HL-60/S4 treated with phorbol 12-myristate 13-acetate at 8.2 ng/mL for 4 days and 3 days (cell line): Measurements from ENCODE around the gene AVEN.
"Not testable (repeated sequence)": the region's sequence is repeated elsewhere in the genome, so short reads cannot be mapped to it uniquely, and the experiment has no call there.

Experiments used
- in situ Hi-C: fragments of 300-500 bp; cut with MboI; formaldehyde crosslinking; loops from 2 replicates; pipeline ENCODE4 v1.15.0; 2022; ENCODE audit warnings: low sequenced_read_pairs

The AVEN gene

DNA sequence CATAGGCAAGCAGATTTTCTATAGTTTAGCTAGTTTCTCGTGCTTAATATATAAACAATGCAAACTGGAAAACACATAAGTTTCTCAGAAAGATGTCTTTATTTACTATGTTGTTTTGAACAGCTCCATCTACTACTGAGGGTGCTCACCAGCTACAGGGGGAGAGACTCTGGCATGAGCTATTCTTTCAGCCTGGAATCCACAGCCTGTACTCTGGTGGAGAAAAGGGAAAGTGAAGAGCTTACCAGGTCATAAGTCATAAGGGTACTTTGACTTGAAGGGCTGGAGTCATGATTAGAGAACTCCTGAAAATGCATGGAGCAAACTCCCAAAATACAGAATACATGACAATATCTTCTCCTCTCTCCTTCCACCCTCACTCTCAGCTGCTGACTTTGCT is 4.4 kb upstream of the AVEN start:
- in situ Hi-C loops, result no loop called here

DNA sequence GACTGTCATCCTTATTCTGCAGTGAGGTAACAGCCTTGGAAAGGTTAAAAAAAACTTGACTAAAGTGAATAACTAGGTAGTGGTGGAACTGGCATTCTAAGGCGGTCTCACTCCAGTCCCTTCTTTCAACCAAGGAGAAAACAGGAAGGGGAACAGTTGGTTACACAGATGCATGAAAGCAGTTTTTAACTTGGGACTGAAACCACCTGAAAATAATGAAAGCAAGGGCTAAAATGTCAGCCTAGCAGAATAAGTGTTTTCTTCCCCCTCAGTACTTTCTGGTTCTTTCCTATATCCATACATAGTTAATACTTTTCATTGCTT is 748 bp upstream of the AVEN start:
- in situ Hi-C loops, result no loop called here

DNA sequence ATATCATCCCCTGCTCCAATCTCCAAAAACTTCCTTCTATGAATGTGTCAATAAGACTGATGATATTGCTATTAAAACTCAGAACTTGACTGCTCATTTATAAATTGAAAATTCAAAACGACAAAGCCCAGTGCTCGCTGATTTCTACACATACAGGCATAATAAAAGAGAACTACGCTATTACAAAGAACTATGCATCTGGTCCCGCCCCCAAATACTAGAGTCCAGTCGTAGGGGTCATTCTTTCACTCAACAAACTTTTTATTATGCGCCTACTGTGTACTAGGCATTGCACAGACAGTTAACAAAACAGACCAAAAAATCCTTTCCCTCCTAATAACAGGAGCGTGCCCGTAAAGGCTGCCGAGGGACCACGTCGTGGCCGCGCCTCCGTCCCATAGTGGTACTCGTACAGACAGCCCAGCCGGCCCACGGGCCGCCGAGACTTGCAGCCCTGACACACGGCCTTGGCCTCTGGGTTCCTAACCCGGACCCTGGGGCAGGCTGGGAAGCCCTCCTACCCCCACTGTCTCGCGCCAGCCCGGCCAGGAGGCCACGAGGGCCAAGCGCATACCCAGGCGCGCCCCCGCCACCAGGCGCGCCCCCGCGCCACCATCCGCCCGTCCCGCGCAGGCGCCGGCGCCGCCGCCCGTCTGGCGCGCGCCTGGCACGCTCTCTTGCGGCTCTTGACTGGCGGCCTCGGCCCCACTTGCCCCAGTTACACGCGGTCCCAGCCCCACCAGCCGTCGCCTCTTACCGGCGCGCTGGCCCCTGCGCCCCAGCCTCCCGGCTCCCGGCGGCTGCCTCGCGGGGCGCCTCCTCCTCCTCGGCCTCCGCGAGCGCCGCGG is 757 bp downstream of the AVEN start:
- in situ Hi-C loops, result no loop called here

DNA sequence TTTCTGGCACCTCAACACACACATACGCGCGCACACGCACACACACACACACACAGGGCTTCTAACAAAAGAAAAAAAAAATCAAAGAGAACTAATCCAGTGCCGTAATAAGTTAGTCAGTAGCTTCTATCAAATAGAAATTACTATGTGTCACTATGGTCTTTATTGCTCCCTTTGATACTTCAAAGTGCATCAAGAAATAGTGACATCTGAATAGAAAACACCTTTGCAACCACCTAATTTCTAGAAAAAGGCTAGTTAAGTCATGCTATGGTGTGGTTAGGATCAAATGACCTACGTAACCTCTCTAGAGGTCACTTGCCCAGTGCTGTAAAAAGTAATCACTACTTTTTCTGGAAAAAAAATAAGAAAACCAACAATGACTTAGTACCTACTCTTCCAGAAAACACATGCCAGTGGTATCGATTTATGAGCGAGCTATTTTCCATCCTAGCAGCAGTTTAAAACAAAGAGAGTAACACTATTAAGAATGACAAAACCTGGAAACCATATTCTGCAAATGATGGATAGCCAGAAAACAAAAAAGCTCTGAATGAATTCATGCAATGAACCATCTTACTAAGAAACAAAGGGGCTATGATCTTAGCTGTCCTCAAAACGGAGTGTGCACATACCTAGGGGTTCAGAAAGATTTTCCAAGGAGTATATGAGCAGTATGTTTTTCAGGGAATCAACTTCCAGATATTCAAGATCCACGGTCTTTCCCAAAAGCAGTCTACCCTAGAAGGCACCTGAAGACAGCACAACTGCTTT is 6.8 kb downstream of the AVEN start:
- in situ Hi-C loops, result no loop called here

DNA sequence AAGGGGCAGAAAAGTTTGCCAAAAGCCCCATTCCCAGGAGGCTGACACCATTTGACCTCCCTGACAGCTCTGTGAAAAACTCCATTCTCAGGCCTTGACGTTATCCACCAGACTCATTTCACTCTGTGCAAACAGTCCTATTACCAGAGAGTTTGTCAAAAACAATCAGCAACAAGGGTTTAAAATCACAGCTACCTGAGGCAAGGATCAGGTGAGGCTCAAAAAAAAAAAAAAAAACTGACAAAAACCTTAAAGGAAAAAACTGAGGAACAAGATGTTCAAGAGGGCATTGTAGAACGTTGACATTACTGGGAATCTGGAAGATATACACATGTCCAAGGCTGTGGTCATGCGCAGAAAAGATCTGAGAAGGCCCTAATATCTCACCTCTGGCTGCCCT is 11.4 kb downstream of the AVEN start:
- in situ Hi-C loops, result no loop called here

DNA sequence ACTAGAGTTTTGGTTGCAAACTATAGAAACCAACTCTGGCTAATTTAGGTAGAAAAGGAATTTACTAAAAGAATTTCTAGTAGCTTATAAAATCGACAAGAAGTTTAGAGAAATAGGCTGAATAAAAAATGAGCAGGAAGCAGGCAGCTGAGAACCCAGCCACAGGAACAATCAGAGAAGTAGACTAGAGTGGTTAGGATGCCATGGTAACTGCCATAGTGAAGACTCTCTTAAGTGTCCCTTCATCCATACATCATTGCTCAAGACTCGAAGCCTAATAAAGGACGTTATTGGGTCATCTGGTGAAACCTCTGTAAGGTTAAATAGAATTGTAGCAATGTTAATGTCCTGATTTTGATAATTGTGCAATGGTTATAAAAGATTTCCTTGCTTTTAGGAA is 13.8 kb downstream of the AVEN start:
- in situ Hi-C loops, result no loop called here

DNA sequence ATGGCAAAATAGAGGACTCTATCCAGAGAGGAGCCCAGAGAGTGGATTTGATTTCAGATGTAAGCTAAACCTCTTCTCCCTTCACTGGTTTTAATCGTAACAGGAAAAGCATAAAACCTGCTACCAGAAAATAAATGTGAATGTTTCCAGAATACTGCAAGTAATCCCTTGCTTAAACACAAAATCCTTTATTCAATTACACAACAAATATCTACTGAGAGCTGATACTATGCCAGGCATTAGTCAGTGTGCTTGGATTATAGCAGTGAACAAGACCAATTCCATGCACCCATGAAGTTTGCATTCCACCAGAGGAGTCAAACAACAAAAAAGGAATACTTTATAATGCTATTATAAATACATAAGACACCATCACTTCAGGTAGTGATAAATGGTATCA is 15.1 kb downstream of the AVEN start:
- in situ Hi-C loops, result no loop called here

DNA sequence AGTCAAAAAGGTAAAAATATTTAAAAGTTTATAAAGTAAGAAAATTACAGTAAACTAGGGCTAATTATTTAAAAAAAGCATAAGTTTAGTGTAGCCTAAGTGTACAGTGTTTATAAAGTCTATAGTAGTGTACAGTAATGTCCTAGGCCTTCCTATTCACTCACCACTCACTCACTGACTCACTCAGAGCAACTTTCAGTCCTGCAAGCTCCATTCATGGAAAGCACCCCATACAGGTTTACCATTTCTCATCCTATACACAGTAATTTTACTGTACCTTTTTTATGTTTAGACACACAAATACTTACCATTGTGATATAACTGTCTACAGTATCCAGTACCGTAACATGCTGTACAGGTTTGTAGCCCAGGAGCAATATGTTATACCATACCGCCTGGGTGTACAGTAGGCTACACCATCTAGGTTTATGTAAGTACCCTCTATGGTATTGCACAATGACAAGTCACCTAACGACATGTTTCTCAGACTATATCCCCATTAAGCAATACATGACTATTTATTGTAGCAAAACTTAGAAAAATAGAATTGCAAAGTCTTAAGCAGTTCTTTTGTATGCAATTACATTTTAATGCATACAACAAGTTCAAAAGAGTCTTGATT is 19.5 kb downstream of the AVEN start:
- in situ Hi-C loops, result no loop called here

DNA sequence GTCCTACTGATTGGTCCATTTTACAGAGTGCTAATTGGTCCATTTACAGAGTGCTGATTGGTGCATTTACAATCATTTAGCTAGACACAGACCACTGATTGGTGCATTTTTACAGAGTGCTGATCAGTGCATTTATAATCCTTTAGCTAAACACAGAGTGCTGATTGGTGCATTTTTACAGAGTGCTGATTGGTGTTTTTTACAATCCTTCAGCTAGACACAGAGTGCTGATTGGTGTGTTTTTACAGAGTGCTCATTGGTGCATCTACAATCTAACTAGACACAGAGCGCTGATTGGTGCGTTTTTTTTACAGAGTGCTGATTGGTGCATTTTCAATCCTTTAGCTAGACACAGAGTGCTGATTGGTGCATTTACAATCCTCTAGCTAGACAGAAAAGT is 20.3 kb downstream of the AVEN start:
- in situ Hi-C loops, result not testable (repeated sequence)

DNA sequence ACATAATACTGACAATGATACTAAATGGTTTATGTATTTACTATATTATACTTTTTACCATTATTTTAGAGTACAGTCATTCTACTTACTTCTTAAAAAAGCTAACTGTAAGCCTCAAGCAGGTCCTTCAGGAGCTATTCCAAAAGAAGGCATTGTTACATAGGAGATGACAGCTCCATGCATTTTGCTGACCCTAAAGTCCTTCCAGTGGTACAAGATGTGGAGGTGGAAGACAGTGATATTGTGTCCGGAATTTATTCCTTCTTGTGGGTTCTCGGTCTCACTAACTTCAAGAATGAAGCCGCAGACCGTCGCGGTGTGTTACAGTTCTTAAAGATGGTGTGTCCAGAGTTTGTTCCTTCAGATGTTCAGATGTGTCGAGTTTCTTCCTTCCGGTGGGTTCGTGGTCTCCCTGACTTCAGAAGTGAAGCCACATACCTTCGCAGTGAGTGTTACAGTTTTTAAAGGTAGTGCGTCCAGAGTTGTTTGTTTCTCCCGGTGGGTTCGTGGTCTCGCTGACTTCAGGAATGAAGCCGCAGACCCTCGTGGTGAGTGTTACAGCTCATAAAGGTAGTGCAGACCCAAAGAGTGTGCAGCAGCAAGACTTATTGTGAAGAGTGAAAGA is 20.9 kb downstream of the AVEN start:
- in situ Hi-C loops, result no loop called here

DNA sequence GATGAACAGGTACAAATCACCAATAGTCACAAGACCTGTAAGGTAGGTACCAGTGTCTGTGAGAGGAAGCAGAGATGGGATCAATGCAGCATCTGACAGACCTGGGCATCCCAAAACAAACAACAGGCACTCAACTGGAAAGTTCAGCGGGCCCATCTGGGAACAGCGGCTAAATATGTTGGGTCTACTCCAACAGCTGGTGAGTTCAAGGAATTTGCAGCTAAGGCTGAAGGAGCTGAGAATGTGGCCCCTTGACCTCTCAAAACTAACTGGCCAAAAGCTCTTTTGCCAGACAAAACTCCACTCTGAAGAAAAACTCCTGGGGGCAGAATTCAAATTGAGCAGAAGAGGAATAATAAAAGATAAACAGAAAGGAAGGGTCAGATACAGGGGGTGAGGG is 24.4 kb downstream of the AVEN start:
- in situ Hi-C loops, result no loop called here

DNA sequence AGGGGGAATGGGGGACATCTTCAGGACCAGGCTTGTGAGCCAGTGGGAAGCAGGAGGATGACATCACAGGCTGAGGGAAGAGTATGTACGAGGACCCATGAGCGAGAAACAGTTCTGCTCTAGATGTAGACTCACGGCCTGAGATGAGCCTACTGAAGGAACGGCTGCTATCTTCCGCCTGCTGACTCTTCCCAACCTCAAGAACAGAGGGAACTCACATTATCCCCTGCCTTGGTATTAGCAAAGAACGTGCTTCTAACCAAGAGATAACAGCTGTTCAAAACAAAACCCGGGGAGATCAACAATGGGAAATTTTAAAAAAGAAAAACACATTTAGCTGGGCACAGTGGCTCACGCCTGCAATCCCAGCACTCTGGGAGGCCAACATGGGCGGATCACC is 25.3 kb downstream of the AVEN start:
- in situ Hi-C loops, result no loop called here

DNA sequence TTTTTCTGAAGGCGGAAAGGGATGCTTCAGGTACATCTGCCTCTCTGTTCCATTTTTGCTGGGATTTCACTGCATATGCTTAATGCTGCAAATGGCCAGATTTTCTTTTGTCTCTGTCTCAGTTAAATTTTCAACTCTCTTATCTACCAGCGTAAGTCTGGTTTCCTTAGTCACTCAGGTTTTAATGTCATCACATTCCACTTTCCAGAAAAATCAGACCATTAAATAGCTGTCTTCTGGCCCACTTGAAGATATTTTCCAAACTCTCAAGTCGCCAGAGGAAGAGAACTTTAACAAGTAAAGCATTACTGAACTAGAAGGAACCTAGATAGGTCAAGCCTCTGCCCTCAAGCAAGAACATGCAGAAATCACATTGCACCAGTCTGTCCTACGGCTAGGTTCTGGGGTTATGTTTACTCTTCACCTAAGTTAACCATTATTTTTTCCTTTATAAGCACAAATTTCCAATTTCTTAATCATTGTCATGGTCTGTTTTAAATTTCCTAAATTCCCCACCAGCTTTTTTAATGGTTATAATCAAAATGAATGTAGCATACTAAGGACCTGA is 26.5 kb downstream of the AVEN start:
- in situ Hi-C loops, result no loop called here

DNA sequence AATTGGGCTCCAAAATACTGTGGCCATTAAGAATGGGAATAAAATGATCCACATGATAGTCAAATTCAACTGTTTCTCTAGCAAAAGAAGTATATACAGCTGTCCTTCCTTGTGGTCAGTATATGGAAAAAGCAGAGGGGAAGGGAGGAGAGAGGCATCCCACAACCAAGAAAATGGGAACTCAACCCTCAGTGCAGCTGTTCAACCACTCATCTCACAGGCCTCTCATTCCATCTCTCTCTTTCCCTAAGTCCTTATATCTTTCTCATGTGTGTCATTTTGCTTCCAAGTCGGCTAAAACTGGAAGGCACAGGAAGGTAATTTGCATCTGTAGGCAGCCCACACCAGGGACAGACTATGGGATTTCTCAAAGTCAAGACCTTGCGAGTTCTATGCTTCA is 27.5 kb downstream of the AVEN start:
- in situ Hi-C loops, result no loop called here

DNA sequence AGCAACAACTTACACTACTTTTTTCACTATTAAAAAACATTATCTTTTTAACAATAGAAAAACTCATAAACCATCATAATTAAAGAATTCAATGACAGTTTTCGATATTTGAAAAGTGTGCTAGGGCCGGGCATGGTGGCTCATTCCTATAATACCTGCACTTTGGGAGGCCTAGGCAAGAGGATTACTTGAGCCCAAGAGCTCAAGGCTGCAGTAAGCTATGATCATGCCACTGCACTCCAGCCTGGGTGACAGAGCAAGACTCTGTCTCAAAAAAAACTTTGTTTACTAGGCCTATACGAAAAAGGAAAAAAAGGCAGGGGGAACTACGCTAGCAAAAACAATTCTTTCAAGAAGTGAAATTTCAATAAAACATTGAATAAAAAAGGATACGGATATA is 28.1 kb downstream of the AVEN start:
- in situ Hi-C loops, result no loop called here

DNA sequence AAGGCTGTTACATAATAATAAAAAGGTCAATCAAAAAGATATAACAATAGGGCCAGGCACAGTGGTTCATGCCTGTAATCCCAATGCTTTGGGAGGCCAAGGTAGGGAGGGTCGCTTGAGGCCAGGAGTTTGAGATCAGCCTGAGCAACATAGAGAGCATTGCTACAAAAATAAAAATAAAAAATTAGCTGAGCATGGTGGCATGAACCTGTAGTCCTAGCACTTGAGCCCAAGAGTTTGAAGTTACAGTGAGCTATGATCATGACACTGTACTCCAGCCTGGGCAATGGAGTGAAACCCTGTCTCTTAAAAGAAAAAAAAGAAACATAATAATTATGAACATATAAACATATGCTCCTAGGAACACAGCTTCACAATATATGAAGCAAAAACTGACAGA is 29.3 kb downstream of the AVEN start:
- in situ Hi-C loops, result no loop called here

DNA sequence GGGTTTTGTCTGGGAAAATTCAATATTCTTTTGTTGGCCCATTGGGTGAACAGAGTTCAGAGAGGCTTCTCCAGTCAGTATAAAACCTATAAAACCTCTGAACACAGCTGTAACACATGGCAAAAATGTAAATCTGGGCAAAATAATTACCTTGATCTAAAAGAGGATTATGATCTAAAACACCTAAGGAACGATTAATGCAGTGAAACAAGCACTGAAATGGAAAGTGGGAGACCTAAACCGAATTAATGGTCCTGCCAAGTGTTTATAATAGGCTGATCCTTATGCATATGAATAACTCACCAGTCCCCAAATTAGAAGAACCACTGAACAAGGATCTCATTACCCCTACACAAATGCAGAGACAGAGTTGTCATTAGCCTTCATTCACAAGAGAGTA is 32.6 kb downstream of the AVEN start:
- in situ Hi-C loops, result no loop called here

DNA sequence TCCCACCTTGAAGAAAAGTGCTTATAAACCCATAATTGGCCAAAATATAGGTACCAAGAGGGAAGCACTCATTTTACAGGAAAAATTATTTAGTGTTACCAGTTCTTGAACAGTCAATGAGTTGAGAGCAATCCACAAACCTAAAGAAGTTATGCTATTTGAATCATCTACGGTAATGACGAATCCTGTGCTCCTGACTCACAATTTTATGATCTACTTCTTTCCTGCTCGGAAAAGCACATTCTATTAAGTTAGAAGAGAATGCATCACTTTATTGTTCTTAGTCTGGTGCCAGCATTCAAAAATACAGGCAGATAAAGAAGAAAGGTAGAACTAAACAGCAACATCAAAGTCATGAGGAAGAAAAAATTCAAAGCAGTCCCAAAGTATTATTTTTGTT is 37.5 kb downstream of the AVEN start:
- in situ Hi-C loops, result no loop called here

DNA sequence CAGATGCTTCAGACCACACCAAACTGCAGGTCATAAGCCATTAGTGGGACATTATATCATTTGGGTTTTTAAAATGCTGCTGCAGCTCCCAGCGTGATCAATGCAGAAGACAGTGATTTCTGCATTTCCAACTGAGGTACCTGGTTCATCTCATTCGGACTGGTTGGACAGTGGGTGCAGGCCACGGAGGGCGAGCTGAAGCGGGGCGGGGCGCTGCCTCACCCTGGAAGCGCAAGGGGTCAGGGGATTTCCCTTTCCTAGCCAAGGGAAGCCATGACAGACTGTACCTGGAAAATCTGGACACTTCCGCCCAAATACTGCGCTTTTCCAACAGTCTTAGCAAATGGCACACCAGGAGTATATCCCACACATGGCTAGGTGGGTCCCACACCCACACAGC is 43.3 kb downstream of the AVEN start:
- in situ Hi-C loops, result not testable (repeated sequence)

DNA sequence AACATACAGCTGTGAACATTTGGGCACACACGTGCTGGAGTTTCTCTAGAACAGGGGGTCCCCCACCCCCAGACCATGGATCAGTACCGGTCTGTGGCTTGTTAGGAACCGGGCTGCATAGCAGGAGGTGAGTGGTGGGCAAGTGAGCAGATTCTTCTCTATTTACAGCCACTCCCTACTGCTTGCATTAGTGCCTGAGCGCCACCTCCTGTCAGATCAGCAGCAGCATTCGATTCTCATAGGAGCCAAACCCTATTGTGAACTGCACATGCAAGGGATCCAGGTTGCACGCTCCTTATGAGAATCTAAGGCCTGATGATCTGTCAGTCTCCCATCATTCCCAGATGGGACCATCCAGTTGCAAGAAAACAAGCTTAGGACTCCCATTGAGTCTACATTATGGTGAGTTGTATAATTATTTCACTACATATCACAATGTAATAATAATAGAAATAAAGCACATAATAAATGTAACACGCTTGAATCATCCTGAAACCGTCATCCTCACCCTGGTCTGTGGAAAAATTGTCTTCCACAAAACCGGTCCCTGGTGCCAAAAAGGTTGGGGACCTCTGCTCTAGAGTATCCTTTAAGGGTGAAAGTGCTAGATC is 44.9 kb downstream of the AVEN start:
- in situ Hi-C loops, result no loop called here

DNA sequence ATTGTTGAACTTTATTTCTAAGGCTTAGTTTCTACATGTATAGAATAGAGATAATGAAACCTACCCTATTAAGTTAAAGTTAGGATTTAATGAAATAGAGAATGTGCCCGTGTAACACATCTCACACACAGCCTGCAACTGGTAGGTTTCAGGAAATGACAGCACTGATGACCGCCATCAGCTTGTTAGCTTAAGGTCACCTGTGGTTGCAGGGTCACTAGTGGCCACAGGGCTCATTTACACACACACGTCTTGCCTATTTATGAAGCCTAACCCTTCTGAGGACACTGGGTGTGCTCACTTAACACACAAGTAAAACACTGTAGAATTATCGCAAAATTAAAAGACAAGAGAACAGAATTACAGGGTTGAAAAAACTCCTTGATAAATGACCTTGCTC is 50.6 kb downstream of the AVEN start:
- in situ Hi-C loops, result no loop called here
